HCT116 (cell line): ENCODE measurements around the gene PDCL3. TPM values are rescaled to one million over a fixed set of nuclear protein-coding genes. Genes with fewer than 3 reads are reported as not detected.

Experiments used
- ATAC-seq: fragments of 200-7000 bp; cut with Tn5 transposase; 2 replicates; pipeline ENCODE4 v1.9.1; 2020; ENCODE audit warnings: mild to moderate bottlenecking, moderate library complexity
- BruUV-seq: library from RNA; stranded (reverse); fragments of 400-500 nt; replicated peaks from 2 replicates; lab custom pipeline; 2021; lab: Mats Ljungman, UMichigan
- CTCF ChIA-PET: fragments of 300-600 bp; sonication (Branson Sonifier 250); formaldehyde crosslinking; loops from one replicate; lab custom pipeline; 2021; ENCODE audit warnings: antibody characterized with exemption; lab: Charles Lee
- POLR2A ChIA-PET: fragments of 300-600, 350-600 bp; sonication (Branson Sonifier 250); formaldehyde crosslinking; loops from one replicate; lab custom pipeline; 2021; ENCODE audit warnings: antibody characterized with exemption; lab: Charles Lee
- RAD21 ChIA-PET, 2 experiments: fragments of 300-600 bp; sonication (Branson Sonifier 250); formaldehyde crosslinking; loops; one replicate each; lab custom pipeline; 2023; ENCODE audit warnings: low total read pairs in 2 of 2; ENCODE audit not compliant: uncharacterized antibody in 2 of 2, unreplicated experiment in 2 of 2, low non-redundant PET in 1 of 2; lab: Charles Lee
- DNase-seq: peaks from one replicate; pipeline ENCODE4 v3.0.0-alpha.2; 2010; ENCODE audit warnings: low read depth, low spot score
- H2AFZ ChIP-seq: fragments of 200-600 bp; shearing (Covaris generic), sonication (generic); 2 replicates; pipeline ENCODE4 v1.6.1; 2017; ENCODE audit warnings: low read depth, mixed run types, mixed read lengths, antibody characterized with exemption, low read length; ENCODE audit not compliant: poor library complexity, severe bottlenecking
- H3K27ac ChIP-seq: 2 replicates; pipeline ENCODE4 v1.5.1; 2012; ENCODE audit warnings: low read depth, low read length
- H3K27me3 ChIP-seq: fragments of 200-600 bp; sonication (generic); 2 replicates; pipeline ENCODE4 v1.6.1; 2016; ENCODE audit warnings: mixed run types, low read length, mixed read lengths; ENCODE audit not compliant: insufficient read depth
- H3K36me3 ChIP-seq, 2 experiments: fragments of 200-500 bp in 1 of 2; fragments of 200-600 bp in 1 of 2; sonication (Bioruptor generic) in 1 of 2; sonication (generic) in 1 of 2; 2 replicates each; pipeline versions ENCODE4 v1.5.1 to v1.6.1; 2014 to 2016; ENCODE audit warnings: low read length in 2 of 2, inconsistent platforms in 1 of 2, mixed read lengths in 1 of 2, mixed run types in 1 of 2; ENCODE audit not compliant: insufficient read depth in 2 of 2, control insufficient read depth in 1 of 2
- H3K4me1 ChIP-seq, 2 experiments: fragments of 200-600 bp in 1 of 2; sonication (generic) in 1 of 2; 2 replicates each; pipeline versions ENCODE4 v1.5.1 to v1.6.1; 2012 to 2017; ENCODE audit warnings: low read length in 2 of 2, inconsistent platforms in 1 of 2, mild to moderate bottlenecking in 1 of 2, mixed read lengths in 1 of 2, mixed run types in 1 of 2, moderate library complexity in 1 of 2; ENCODE audit not compliant: insufficient read depth in 2 of 2, control insufficient read depth in 1 of 2
- H3K4me2 ChIP-seq: fragments of 200-600 bp; sonication (generic); 2 replicates; pipeline ENCODE4 v1.6.1; 2017; ENCODE audit warnings: mixed run types, low read length, mixed read lengths
- H3K4me3 ChIP-seq, 2 experiments: fragments of 200-600 bp in 1 of 2; sonication (generic) in 1 of 2; replicated peaks in 1 of 2; 2 replicates each; pipeline ENCODE4 v1.5.1; 2011 to 2016; ENCODE audit warnings: low read length in 2 of 2, control low read depth in 1 of 2, low read depth in 1 of 2, mild to moderate bottlenecking in 1 of 2, mixed read lengths in 1 of 2, mixed run types in 1 of 2
- H3K79me2 ChIP-seq: fragments of 200-600 bp; sonication (generic); 2 replicates; pipeline ENCODE4 v1.6.1; 2017; ENCODE audit warnings: mild to moderate bottlenecking, mixed run types, low read length, moderate library complexity, mixed read lengths; ENCODE audit not compliant: insufficient read depth
- H3K9ac ChIP-seq: fragments of 200-600 bp; sonication (generic); 2 replicates; pipeline ENCODE4 v1.6.1; 2016; ENCODE audit warnings: low read length, mixed read lengths
- H3K9me2 ChIP-seq: fragments of 200-600 bp; sonication (generic), shearing (Covaris generic); 2 replicates; pipeline ENCODE4 v1.6.1; 2017; ENCODE audit warnings: mixed run types, mild to moderate bottlenecking, moderate library complexity; ENCODE audit not compliant: insufficient read depth
- H3K9me3 ChIP-seq, 2 experiments: fragments of 200-500 bp in 1 of 2; fragments of 200-600 bp in 1 of 2; sonication (Bioruptor generic) in 1 of 2; sonication (generic) in 1 of 2; 2 replicates each; pipeline ENCODE4 v1.6.1; 2014 to 2017; ENCODE audit warnings: low read length in 2 of 2, mixed read lengths in 2 of 2, inconsistent platforms in 1 of 2, low read depth in 1 of 2, mild to moderate bottlenecking in 1 of 2, mixed run types in 1 of 2, moderate library complexity in 1 of 2; ENCODE audit not compliant: control insufficient read depth in 1 of 2, insufficient read depth in 1 of 2
- H4K20me1 ChIP-seq: fragments of 200-600 bp; sonication (generic), shearing (Covaris generic); 2 replicates; pipeline ENCODE4 v1.6.1; 2017; ENCODE audit warnings: mixed run types, mild to moderate bottlenecking, moderate library complexity; ENCODE audit not compliant: insufficient read depth
- CBX3 ChIP-seq: IDR thresholded peaks from 2 replicates; pipeline ENCODE4 v1.6.1; 2012; ENCODE audit warnings: low read depth
- CEBPB ChIP-seq: IDR thresholded peaks from 2 replicates; pipeline ENCODE4 v1.6.1; 2012; ENCODE audit warnings: low read depth
- RAD21 ChIP-seq: IDR thresholded peaks from 2 replicates; pipeline ENCODE4 v1.6.1; 2012; ENCODE audit warnings: low read depth, mild to moderate bottlenecking
- SIN3A ChIP-seq: IDR thresholded peaks from 2 replicates; pipeline ENCODE4 v1.6.1; 2012; ENCODE audit warnings: low read depth
- SRF ChIP-seq: IDR thresholded peaks from 2 replicates; pipeline ENCODE4 v1.6.1; 2012; ENCODE audit warnings: low read depth
- ZFX ChIP-seq: fragments of 450-650 bp; IDR thresholded peaks from 2 replicates; pipeline ENCODE4 v1.6.1; 2017
- ZNF274 ChIP-seq: fragments of 200-500 bp; sonication (Bioruptor generic); IDR thresholded peaks from 2 replicates; pipeline ENCODE4 v1.6.1; 2014; ENCODE audit warnings: mild to moderate bottlenecking, low read depth, low read length, inconsistent platforms
- intact Hi-C: fragments of 100-400 bp; cut with micrococcal nuclease; formaldehyde crosslinking; loops from 2 replicates; pipeline ENCODE4 v1.10.0; 2022
- total RNA-seq: library from RNA; stranded (reverse); gene quantifications from one replicate; pipeline ENCODE4 v1.2.1, GENCODE V29; 2021; ENCODE audit not compliant: unreplicated experiment
- TF ChIP-seq, protein P1 (sequence below): IDR thresholded peaks from 2 replicates; pipeline ENCODE4 v1.6.1; 2012
- TF ChIP-seq, protein P2 (sequence below): IDR thresholded peaks from 2 replicates; pipeline ENCODE4 v1.6.1; 2011; ENCODE audit warnings: mild to moderate bottlenecking, low read length, moderate library complexity; ENCODE audit not compliant: insufficient replicate concordance; ENCODE audit errors: extremely low read depth

The PDCL3 gene
- total RNA-seq, 1 experiment from 2014 or later: 26.3 TPM

GRCh38 chr2:100541404-100541803 lies 21.4 kb upstream of the PDCL3 start:
- no peaks in the 10 kb centered on the region for H4K20me1 ChIP-seq
- POLR2A ChIA-PET: no interaction called here

DNA sequence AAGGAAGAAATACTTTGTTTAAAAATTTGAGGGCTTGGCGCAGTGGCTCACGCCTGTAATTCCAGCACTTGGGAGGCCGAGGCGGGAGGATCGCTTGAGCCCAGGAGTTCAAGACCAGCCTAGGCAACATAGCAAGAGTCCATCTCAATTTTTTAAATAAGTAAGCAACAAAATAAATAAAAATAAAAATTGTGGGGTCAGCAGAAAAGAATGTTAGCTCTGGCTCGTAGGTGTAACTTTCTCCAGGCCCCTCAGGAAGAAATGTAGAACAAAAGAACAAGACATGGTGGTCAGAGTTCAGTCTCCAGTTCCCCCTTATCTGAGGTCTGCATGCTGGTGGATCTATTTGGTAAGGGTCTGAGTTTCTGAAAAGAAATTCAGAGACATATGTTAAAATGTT lies 20.4 kb upstream of the PDCL3 start:
- Histone ChIP-seq H3K36me3 (no peaks in the 10 kb centered on the region), H3K79me2 (no peaks in the 10 kb centered on the region), H2AFZ (no peak overlapping the region), H3K9ac (no peak overlapping the region), H3K27me3 (no peaks in the 10 kb centered on the region), H3K9me3 (no peaks in the 10 kb centered on the region), H3K4me1 (no peaks in the 10 kb centered on the region; a peak in 1 of 4 replicates), H3K9me2 (no peaks in the 10 kb centered on the region), H3K4me2 (no peak overlapping the region), H3K27ac (no peak overlapping the region), H3K4me3 (no peak overlapping the region), H4K20me1 (no peaks in the 10 kb centered on the region)
- BruUV-seq: no TSS peak
- ChIA-PET CTCF (no interaction called here), RAD21 (no interaction called here), POLR2A (no interaction called here)
- intact Hi-C loops: no loop called here
- ATAC-seq (no peak), DNase-seq (no peak)
- TF ChIP-seq CEBPB: no peak
- no peak for TF ChIP-seq SRF
- TF ChIP-seq, protein P1, sequence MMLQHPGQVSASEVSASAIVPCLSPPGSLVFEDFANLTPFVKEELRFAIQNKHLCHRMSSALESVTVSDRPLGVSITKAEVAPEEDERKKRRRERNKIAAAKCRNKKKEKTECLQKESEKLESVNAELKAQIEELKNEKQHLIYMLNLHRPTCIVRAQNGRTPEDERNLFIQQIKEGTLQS: no peak
- no peak for TF ChIP-seq RAD21
- TF ChIP-seq ZNF274: no peak
- TF ChIP-seq ZFX: no peak
- no peak for TF ChIP-seq CBX3
- TF ChIP-seq, protein P2, sequence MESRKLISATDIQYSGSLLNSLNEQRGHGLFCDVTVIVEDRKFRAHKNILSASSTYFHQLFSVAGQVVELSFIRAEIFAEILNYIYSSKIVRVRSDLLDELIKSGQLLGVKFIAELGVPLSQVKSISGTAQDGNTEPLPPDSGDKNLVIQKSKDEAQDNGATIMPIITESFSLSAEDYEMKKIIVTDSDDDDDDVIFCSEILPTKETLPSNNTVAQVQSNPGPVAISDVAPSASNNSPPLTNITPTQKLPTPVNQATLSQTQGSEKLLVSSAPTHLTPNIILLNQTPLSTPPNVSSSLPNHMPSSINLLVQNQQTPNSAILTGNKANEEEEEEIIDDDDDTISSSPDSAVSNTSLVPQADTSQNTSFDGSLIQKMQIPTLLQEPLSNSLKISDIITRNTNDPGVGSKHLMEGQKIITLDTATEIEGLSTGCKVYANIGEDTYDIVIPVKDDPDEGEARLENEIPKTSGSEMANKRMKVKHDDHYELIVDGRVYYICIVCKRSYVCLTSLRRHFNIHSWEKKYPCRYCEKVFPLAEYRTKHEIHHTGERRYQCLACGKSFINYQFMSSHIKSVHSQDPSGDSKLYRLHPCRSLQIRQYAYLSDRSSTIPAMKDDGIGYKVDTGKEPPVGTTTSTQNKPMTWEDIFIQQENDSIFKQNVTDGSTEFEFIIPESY: no peak

More at GRCh38 chr2:100541404-100541803, 21.4 kb upstream of the PDCL3 start:
- intact Hi-C loops: no loop called here
- BruUV-seq: no TSS peak
- H3K9me2 ChIP-seq: no peaks in the 10 kb centered on the region
- CTCF ChIA-PET: no interaction called here
- no peak overlapping the region for H3K27ac ChIP-seq
- H3K4me3 ChIP-seq: no peak overlapping the region
- no peaks in the 10 kb centered on the region for H3K27me3 ChIP-seq
- RAD21 ChIA-PET: no interaction called here
- no peak overlapping the region for H3K4me2 ChIP-seq
- no peak for DNase-seq
- TF ChIP-seq, protein P1: no peak
- TF ChIP-seq RAD21: no peak
- TF ChIP-seq, protein P2: no peak
- TF ChIP-seq ZFX: no peak
- no peak for TF ChIP-seq SIN3A
- no peaks in the 10 kb centered on the region; a peak in 1 of 4 replicates for H3K4me1 ChIP-seq
- no peak overlapping the region for H2AFZ ChIP-seq
- H3K36me3 ChIP-seq: no peaks in the 10 kb centered on the region
- no peak for ATAC-seq
- no peaks in the 10 kb centered on the region for H3K9me3 ChIP-seq
- no peak overlapping the region for H3K9ac ChIP-seq
- H3K79me2 ChIP-seq: no peaks in the 10 kb centered on the region
